Activated naive CD4-positive, alpha-beta T cell treated with anti-CD3 and anti-CD28 coated beads for 36 hours (primary cell): Measurements from ENCODE around the gene LAMTOR5. TPM values are rescaled to one million over a fixed set of nuclear protein-coding genes. Genes with fewer than 3 reads are reported as not detected.
"Not testable (repeated sequence)": the region's sequence is repeated elsewhere in the genome, so short reads cannot be mapped to it uniquely, and the experiment has no call there.

Experiments
- CTCF ChIA-PET: fragments of 350-600 bp; sonication (Branson Sonifier 250); formaldehyde crosslinking; loops from one replicate; lab custom pipeline; 2021; ENCODE audit warnings: antibody characterized with exemption; lab: Charles Lee
- DNase-seq: peaks from one replicate; pipeline ENCODE4 v3.0.0-alpha.2; 2020
- H3K27ac Mint-ChIP-seq: one replicate; pipeline ENCODE4 v1.8.0; 2021; ENCODE audit warnings: mild to moderate bottlenecking, mixed read lengths
- H3K27me3 Mint-ChIP-seq: one replicate; pipeline ENCODE4 v1.8.0; 2021; ENCODE audit warnings: low read depth, mixed read lengths
- H3K36me3 Mint-ChIP-seq: one replicate; pipeline ENCODE4 v1.8.0; 2021; ENCODE audit warnings: low read depth, mixed read lengths
- H3K4me1 Mint-ChIP-seq: one replicate; pipeline ENCODE4 v1.8.0; 2021; ENCODE audit warnings: low read depth, mixed read lengths
- H3K4me3 Mint-ChIP-seq: one replicate; pipeline ENCODE4 v1.8.0; 2021; ENCODE audit warnings: mild to moderate bottlenecking, moderate library complexity, mixed read lengths
- H3K9me3 Mint-ChIP-seq: one replicate; pipeline ENCODE4 v1.8.0; 2021; ENCODE audit warnings: mixed read lengths
- intact Hi-C: fragments of 100-400 bp; cut with micrococcal nuclease; formaldehyde crosslinking; loops from one replicate; pipeline ENCODE4 v1.15.1; 2023
- total RNA-seq, 2 experiments: library from RNA; stranded (reverse); gene quantifications; one replicate each; pipeline ENCODE4 v1.2.3, GENCODE V29; 2021

Gene LAMTOR5
- total RNA-seq, 2 experiments from 2014 or later, result 138 to 144 TPM

DNA sequence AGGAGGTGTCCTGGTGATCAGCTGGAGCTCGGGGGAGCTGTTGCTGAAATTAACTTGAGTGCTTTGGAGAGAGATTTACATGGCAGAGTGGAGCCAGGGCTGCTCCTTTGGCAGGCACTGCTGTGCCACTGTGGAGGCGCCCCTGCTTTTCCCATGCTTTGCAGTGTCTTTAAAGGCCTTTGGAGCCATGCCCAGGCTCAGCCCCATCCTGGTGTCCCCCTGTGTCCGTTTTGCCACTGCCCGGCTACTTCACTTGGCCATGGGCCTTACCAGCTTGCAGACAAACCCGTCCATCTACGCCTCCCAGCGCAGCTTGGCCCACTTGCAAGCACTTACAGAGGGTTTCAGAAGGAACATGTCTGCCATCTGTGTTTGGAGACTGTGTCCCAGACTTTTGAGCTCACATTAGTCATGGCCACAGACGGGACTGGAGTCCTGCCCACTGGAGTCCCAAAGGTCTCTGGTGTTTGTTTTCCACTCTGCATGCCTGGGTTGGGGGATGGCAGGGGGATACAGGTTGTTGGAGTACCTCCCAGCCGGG lies 18.2 kb upstream of the LAMTOR5 start:
- intact Hi-C loops, result no loop called here
- no peak overlapping the region for H3K27ac Mint-ChIP-seq
- H3K36me3 Mint-ChIP-seq, result no peaks in the 10 kb centered on the region
- H3K27me3 Mint-ChIP-seq, result peaks cover 4% of the 10 kb centered on the region
- no peaks in the 10 kb centered on the region for H3K4me1 Mint-ChIP-seq
- CTCF ChIA-PET, result interaction anchor here (0.8 to 1.2 kb wide), 3 partner anchors 14 to 228 kb away, joined by 3 to 4 read pairs (median 4); no protein-coding TSS in a partner anchor
- no peak for DNase-seq
- no peaks in the 10 kb centered on the region for H3K9me3 Mint-ChIP-seq
- H3K4me3 Mint-ChIP-seq, result no peak overlapping the region

DNA sequence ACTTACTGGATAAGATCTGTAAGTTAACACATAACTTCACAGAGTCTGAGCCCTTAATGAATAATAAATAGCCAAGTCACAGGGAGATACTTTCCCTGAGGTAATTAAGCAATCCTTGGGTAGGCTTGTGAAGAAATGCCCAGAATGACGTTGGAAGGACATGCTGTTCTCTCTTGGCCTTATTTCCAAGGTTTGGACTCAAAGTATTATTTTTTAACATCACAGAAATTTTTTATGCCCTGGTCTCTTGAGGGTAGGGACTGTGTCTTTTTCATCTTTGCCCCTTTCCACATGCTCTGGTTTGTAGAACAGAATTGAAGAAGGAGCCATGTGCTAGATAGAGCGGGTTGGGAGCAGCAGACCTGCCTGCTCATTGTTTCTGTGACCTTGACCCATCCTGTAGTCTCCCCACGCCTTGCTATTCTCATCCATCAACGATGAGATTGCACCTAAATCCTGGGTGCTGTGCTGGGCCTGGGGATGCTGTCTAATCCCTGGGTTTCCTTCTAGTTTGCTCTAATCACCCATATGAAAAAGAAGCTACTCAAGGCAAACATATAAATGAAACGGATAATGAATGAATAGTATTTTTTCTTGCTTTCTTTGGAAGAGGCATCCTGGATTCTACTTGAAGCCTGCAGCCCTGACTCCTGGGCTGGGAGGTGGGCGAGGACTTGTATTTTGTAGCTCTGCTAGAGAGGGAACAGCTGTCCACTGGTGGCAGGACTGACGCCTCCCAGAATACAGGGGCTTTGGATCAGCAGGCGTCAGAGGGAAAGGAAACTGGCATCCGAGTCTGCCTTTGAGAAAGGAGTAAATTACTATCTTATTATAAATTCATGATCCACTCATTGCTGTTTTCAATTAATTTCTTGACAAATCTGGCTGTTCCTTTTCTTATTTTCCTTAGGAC lies 17.5 kb upstream of the LAMTOR5 start:
- DNase-seq, result no peak
- Mint-ChIP-seq H3K27ac (no peak overlapping the region), H3K36me3 (no peaks in the 10 kb centered on the region), H3K4me3 (no peak overlapping the region), H3K27me3 (no peaks in the 10 kb centered on the region), H3K9me3 (no peaks in the 10 kb centered on the region), H3K4me1 (no peaks in the 10 kb centered on the region)
- CTCF ChIA-PET, result interaction anchor here (0.6 to 1.2 kb wide), 3 partner anchors 13 to 228 kb away, joined by 3 to 4 read pairs (median 4); no protein-coding TSS in a partner anchor
- intact Hi-C loops, result no loop called here

DNA sequence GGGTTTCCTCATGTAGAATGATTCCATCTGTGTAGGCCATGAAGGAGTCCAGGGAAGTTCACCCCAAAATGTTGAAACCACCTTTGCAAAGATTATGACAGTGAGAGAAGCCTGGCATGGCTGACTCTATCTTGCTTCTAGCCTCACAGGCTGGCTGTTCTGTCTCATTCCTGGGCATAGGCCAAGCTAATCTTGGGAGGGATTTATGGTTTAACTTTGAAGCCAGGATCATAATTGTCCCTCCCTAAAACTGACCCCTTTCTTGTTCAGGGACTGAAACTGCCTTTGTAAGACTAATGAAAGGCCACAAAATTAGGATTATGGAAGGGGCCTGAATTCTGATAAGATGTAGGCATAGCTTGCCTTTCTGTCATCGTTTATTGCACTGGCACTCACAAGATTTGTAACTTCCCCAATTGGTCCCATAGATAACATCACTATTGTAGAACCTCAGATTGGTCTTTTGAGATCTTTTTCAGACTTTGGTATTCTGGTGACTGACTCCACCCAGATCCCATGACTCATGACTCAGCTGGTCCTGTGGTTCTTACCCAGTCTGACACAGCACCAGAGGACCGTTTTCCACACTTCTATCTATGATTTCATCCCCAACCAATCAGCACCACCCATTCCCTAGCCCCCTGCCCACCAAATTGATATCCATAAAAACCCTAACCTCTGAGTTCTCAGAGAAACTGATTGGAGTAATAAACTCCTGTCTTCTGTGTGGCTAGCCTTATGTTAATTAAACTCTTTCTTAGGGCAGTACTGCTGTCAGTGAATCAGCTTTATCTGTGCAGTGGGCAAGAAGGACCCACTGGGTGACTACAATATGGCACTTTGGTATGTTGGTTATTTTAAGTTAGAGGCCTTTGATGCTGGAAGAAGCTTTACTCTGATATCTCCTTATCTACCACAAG lies 13.6 kb upstream of the LAMTOR5 start:
- intact Hi-C loops, result no loop called here
- peak; percentile 9 for DNase-seq
- H3K27ac Mint-ChIP-seq, result no peak overlapping the region
- H3K9me3 Mint-ChIP-seq, result no peaks in the 10 kb centered on the region
- no peaks in the 10 kb centered on the region for H3K4me1 Mint-ChIP-seq
- no peaks in the 10 kb centered on the region for H3K27me3 Mint-ChIP-seq
- CTCF ChIA-PET, result interaction anchor here (0.7 to 1.0 kb wide), 4 partner anchors 9 to 217 kb away, joined by 3 to 6 read pairs (median 4); no protein-coding TSS in a partner anchor
- no peak overlapping the region for H3K4me3 Mint-ChIP-seq
- no peaks in the 10 kb centered on the region for H3K36me3 Mint-ChIP-seq

DNA sequence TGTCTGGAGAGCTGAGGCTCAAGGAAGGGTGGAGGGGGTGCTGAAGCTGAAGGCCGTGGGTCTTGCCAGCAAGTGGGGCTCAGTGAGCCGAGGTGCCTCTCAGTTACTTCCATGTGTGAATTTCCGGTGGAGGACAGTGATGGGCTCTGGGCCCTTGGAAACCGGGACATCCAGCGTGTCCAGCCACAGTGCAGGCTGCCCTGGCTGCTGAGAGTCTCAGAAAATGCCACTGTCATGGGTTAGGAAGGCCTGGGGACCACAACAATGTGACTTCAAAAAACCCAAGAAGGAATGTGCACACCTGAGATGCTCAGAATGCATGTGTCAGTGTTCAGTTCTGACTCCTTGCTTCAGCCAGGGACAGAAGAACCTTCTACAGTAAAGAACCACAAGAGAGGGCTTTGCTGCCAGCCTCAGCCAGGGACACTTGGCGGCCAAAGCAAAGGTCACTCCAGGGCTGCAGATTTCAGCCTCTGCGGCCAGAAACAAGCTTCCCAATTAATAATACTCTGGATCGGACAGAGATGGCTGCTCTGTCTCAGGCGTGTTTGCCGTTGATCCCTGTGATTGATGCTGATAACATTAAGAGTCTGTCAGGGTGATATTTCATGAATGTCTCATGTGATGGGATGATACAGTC lies 12.6 kb upstream of the LAMTOR5 start:
- Mint-ChIP-seq H3K9me3 (no peaks in the 10 kb centered on the region), H3K4me3 (no peak overlapping the region), H3K36me3 (no peaks in the 10 kb centered on the region), H3K27me3 (no peaks in the 10 kb centered on the region), H3K27ac (no peak overlapping the region), H3K4me1 (no peaks in the 10 kb centered on the region)
- intact Hi-C loops, result no loop called here
- no peak for DNase-seq
- CTCF ChIA-PET, result interaction anchor here (0.9 kb wide), 1 partner anchor 8 kb away, joined by 6 read pairs; no protein-coding TSS in a partner anchor

DNA sequence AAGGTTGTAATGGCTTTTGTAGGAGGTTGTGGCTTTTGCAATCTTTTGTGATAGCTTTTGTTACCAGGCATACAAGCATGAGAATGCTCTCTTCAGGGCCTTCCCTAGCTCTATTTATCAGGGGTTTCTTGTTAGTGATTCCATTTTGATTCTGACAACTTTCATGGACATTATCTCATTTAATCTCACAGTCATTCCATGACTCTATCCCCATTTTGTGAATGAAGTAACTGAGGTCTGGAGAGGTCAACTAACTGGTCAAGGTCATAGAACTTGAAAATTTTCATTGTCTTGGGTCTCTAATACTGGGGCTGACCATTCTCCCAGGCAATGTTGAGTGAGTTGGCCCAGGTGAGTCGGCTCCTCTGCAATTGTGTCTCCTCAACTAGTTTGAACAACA lies 11.2 kb upstream of the LAMTOR5 start:
- H3K36me3 Mint-ChIP-seq, result no peaks in the 10 kb centered on the region
- H3K4me1 Mint-ChIP-seq, result no peaks in the 10 kb centered on the region
- CTCF ChIA-PET, result interaction anchor here (0.6 kb wide), 1 partner anchor 42 kb away, joined by 3 read pairs; no protein-coding TSS in a partner anchor
- H3K9me3 Mint-ChIP-seq, result no peaks in the 10 kb centered on the region
- no peak for DNase-seq
- no peak overlapping the region for H3K4me3 Mint-ChIP-seq
- intact Hi-C loops, result no loop called here
- no peaks in the 10 kb centered on the region for H3K27me3 Mint-ChIP-seq
- no peak overlapping the region for H3K27ac Mint-ChIP-seq

DNA sequence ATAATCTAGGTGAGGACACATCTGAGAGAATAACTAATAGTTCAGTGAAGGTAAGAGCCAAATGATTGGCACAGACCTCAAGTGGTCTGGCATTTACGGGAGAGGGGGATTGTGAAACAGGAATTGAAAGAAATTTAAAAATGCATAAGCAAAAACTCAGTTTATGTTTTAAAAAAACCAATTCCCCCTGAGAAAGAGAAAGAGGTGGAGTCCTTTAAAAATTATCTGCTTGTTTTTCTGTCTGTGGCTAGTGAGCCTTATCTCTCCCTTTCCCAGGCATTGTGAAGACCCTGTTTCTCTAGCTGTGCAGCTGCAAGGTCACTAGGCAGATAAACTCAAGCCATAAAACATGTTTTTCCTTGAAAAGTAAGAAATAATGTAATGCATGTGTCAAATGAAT lies 5.6 kb upstream of the LAMTOR5 start:
- H3K4me3 Mint-ChIP-seq, DNase-seq, H3K4me1 Mint-ChIP-seq, H3K36me3 Mint-ChIP-seq, H3K27me3 Mint-ChIP-seq, H3K27ac Mint-ChIP-seq, H3K9me3 Mint-ChIP-seq: not testable (repeated sequence)
- CTCF ChIA-PET, result interaction anchor here (0.6 to 3.4 kb wide), 19 partner anchors 14 to 625 kb away, joined by 3 to 51 read pairs (median 4); partner anchors contain the start of gene KCNC4
- intact Hi-C loops, result loop anchor here (2.0 to 5.0 kb wide), 2 partner anchors 49 to 210 kb away; no protein-coding TSS in a partner anchor

DNA sequence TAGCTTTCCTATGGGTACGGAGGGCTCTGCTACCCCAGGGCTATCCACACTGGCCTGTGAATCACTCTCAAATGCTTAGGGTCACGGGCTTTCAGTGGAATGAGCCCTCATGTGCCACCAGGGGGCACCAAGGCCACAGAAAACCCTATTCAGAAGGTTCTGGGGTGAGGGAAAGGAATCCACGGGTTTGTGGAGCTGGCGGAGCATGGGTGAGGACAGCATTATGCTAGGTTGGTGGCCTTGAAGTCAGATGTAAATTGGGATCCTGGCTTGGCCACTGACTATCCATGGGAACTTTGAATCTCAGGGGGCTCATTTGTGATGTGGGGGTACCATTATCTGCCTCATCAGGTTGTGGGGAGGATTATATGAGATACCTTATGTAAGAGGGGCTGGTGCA lies 5.1 kb upstream of the LAMTOR5 start:
- intact Hi-C loops, result loop anchor here (1.0 to 5.0 kb wide), 3 partner anchors 50 to 210 kb away; no protein-coding TSS in a partner anchor
- Mint-ChIP-seq H3K27ac (no peak overlapping the region), H3K27me3 (no peaks in the 10 kb centered on the region), H3K9me3 (no peaks in the 10 kb centered on the region), H3K4me3 (no peak overlapping the region), H3K36me3 (peaks cover under 1% of the 10 kb centered on the region), H3K4me1 (peaks cover 7% of the 10 kb centered on the region)
- peak; percentile 70 for DNase-seq
- CTCF ChIA-PET, result interaction anchor here (0.6 to 3.4 kb wide), 25 partner anchors 13 to 370 kb away, joined by 3 to 51 read pairs (median 4); partner anchors contain the start of gene KCNC4

DNA sequence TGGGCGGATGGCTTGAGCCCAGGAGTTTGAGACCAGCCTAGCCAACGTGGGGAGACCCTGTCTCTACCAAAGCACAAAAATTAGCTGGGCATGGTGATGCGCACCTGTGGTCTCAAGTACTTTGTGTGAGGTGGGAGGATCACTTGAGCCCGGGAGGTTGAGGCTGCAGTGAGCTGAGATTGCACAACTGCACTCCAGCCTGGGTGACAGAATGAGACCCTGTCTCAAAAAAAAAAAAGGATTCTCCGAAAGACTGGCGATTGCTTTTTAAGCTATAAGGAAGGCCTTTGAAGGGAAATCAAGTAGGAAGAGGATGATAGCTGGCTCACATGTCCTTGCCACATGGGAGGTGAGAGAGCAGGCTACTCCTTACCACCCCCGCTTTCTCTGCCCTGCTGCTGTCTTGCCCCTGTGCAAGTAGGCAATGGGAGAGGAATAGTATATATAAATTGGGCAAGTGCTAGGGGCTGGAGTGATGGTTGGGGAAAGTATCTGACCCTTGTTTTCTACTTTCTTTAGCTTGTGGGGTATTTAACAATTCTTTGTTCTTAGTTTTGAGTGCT lies 3.8 kb upstream of the LAMTOR5 start:
- H3K36me3 Mint-ChIP-seq, result peaks cover 3% of the 10 kb centered on the region
- CTCF ChIA-PET, result interaction anchor here (0.6 to 3.4 kb wide), 24 partner anchors 9 to 323 kb away, joined by 3 to 51 read pairs (median 4); partner anchors contain the start of gene KCNC4
- H3K9me3 Mint-ChIP-seq, result no peaks in the 10 kb centered on the region
- no peak for DNase-seq
- peaks cover 12% of the 10 kb centered on the region for H3K4me1 Mint-ChIP-seq
- H3K27ac Mint-ChIP-seq, result no peak overlapping the region
- no peaks in the 10 kb centered on the region for H3K27me3 Mint-ChIP-seq
- H3K4me3 Mint-ChIP-seq, result no peak overlapping the region
- intact Hi-C loops, result loop anchor here (5.0 kb wide), 1 partner anchor 51 kb away; no protein-coding TSS in a partner anchor

DNA sequence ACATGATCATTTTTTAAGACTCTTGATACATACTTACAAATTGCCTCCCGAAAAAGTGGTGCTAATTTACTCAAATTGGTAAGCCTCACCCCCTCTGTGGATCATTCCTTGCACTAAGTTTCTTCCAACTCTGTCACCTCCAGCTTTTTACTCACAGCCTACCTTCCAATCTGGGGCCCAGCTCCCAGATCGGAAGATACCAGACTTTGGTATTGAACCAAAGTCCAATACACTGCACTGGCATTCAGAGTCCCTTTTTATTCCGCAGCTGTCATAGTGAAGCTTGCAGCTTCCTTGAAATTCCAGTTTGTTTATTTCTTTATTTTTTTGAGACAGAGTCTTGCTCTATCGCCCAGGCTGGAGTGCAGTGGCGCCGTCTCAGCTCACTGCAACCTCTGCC lies 1.8 kb upstream of the LAMTOR5 start:
- Mint-ChIP-seq H3K27me3 (no peaks in the 10 kb centered on the region), H3K27ac (no peak overlapping the region), H3K9me3 (no peaks in the 10 kb centered on the region), H3K4me1 (peaks cover 15% of the 10 kb centered on the region), H3K36me3 (peaks cover 5% of the 10 kb centered on the region), H3K4me3 (no peak overlapping the region)
- CTCF ChIA-PET, result interaction anchor here (0.7 to 2.7 kb wide), 10 partner anchors 8 to 213 kb away, joined by 3 to 24 read pairs (median 6); no protein-coding TSS in a partner anchor
- DNase-seq, result no peak
- intact Hi-C loops, result loop anchor here (5.0 kb wide), 1 partner anchor 37 kb away; no protein-coding TSS in a partner anchor

- Mint-ChIP-seq H3K4me1 (peaks cover 15% of the 10 kb centered on the region), H3K9me3 (no peaks in the 10 kb centered on the region), H3K36me3 (peaks cover 8% of the 10 kb centered on the region), H3K27me3 (no peaks in the 10 kb centered on the region), H3K4me3 (peak overlapping the region; percentile 99), H3K27ac (no peak overlapping the region)
- CTCF ChIA-PET, result interaction anchor here (0.7 to 2.7 kb wide), 13 partner anchors 8 to 212 kb away, joined by 3 to 24 read pairs (median 6); no protein-coding TSS in a partner anchor
- intact Hi-C loops, result loop anchor here (5.0 kb wide), 1 partner anchor 36 kb away; no protein-coding TSS in a partner anchor
- DNase-seq, result no peak
These were observed 994 bp upstream of the LAMTOR5 start for GRCh38 chr1:110408488-110408887.
